Measurements from ENCODE around the gene MRPL44. TPM values are rescaled to one million over a fixed set of nuclear protein-coding genes. Genes with fewer than 3 reads are reported as not detected.

Gene MRPL44
- total and polyA plus RNA-seq, 2 of the 13 experiments (the other 11 are each of a cell fraction or from before 2014, with no cell fraction given): 38.4 to 78.0 TPM

- TF ChIP-seq E2F5 (CRISPR knock-in tag; conservative IDR thresholded peaks at IDR 0.05): peak; percentile 69; the same call in 1 of the 2 replicates
- TF ChIP-seq ZSCAN25 (CRISPR knock-in tag; IDR thresholded peaks at IDR 0.05): peak; percentile 63; the same call in 1 of the 2 replicates
- TF ChIP-seq REXO4 (CRISPR knock-in tag; IDR thresholded peaks at IDR 0.05; ENCODE audit: borderline replicate concordance): no peak
- peak; percentile 94; the same call in 1 of the 2 replicates for TF ChIP-seq SATB2 (CRISPR knock-in tag; IDR thresholded peaks at IDR 0.05)
- peak in 1 of 2 experiments; percentile 85; a peak in 2 of 4 replicates for TF ChIP-seq ATF4 (CRISPR knock-in tag; IDR thresholded peaks at IDR 0.05)
- TF ChIP-seq ARID4A (CRISPR knock-in tag; IDR thresholded peaks at IDR 0.05; ENCODE audit: borderline replicate concordance): peak; percentile 96
- peak; percentile 65 for TF ChIP-seq ZNF121 (CRISPR knock-in tag; IDR thresholded peaks at IDR 0.05)
- TF ChIP-seq GMEB1 (CRISPR knock-in tag; IDR thresholded peaks at IDR 0.05; ENCODE audit: borderline replicate concordance): peak; percentile 86
- TF ChIP-seq ZNF205 (CRISPR knock-in tag; IDR thresholded peaks at IDR 0.05): peak; percentile 79; the same call in 1 of the 2 replicates
- peak; percentile 96 for TF ChIP-seq ZMYM4 (CRISPR knock-in tag; IDR thresholded peaks at IDR 0.05)
- TF ChIP-seq AHDC1 (CRISPR knock-in tag; IDR thresholded peaks at IDR 0.05; ENCODE audit: borderline replicate concordance): no peak
- no peak for TF ChIP-seq GPBP1L1 (CRISPR knock-in tag; IDR thresholded peaks at IDR 0.05)
Measured at GRCh38 chr2:223944703-223945531, 12.3 kb upstream of the MRPL44 start, which contains the start of gene WDFY1 (continued).

Measured in HepG2 (cell line).